Measurements from ENCODE around the gene FAM25G. TPM values are rescaled to one million over a fixed set of nuclear protein-coding genes. Genes with fewer than 3 reads are reported as not detected.
A peak's percentile ranks its signal among the peaks of the same experiment; 100 is the strongest.

Gene FAM25G
- total and polyA plus RNA-seq, 2 of the 8 experiments (the other 6 are each of a cell fraction or from before 2014, with no cell fraction given), result not detected

- Histone ChIP-seq H3K79me1 (ENCODE audit: low read depth, low read length) (no peaks in the 10 kb centered on the region), H2AFZ (ENCODE audit: low read length) (0 out of 2 replicates have a peak overlapping the region, but pooled peaks have one; percentile 47), H3K18ac (ENCODE audit: extremely low read depth, low read length) (no peak overlapping the region), H3K79me2 (ENCODE audit: control insufficient read depth in 1 of 2, insufficient read depth in 2 of 2, low read length in 2 of 2) (no peaks in the 10 kb centered on the region), H2BK20ac (ENCODE audit: low read length) (no peak overlapping the region), H2BK5ac (ENCODE audit: low read depth, low read length) (no peak overlapping the region), H4K91ac (replicated peaks; ENCODE audit: insufficient read length, low read length) (no peak overlapping the region), H3K4me3 (ENCODE audit: extremely low read depth in 1 of 4, insufficient read depth in 2 of 4, low read depth in 3 of 4, low read length in 4 of 4) (no peak overlapping the region), H3K9me3 (ENCODE audit: insufficient read depth in 2 of 2, low read depth in 1 of 2, low read length in 1 of 2) (no peaks in the 10 kb centered on the region), H3K27me3 (replicated peaks in 1 of 4; ENCODE audit: control insufficient read depth in 3 of 4, extremely low read depth in 1 of 4, insufficient read depth in 3 of 4, low read length in 3 of 4) (no peaks in the 10 kb centered on the region), H3K4me1 (replicated peaks in 1 of 4; ENCODE audit: control insufficient read depth in 3 of 4, insufficient read depth in 4 of 4, low read length in 3 of 4) (no peaks in the 10 kb centered on the region), H3K36me3 (ENCODE audit: control insufficient read depth in 2 of 4, insufficient read depth in 4 of 4, low read length in 3 of 4) (no peaks in the 10 kb centered on the region), H3K56ac (replicated peaks; ENCODE audit: insufficient read length, low read depth, low read length) (no peak overlapping the region), H3K23me2 (ENCODE audit: low read depth, low read length) (no peaks in the 10 kb centered on the region), H4K8ac (ENCODE audit: extremely low read depth, insufficient read depth, low read length) (no peak overlapping the region), H4K5ac (ENCODE audit: insufficient read length, low read depth, low read length) (no peak overlapping the region), H3K23ac (ENCODE audit: insufficient read length) (no peak overlapping the region), H2AK5ac (ENCODE audit: low read depth, low read length) (no peak overlapping the region), H2BK12ac (ENCODE audit: low read depth, low read length) (no peak overlapping the region), H2BK15ac (ENCODE audit: low read length) (no peak overlapping the region), H4K20me1 (replicated peaks in 1 of 2; ENCODE audit: control insufficient read depth in 1 of 2, insufficient read depth in 2 of 2, low read length in 2 of 2) (no peaks in the 10 kb centered on the region), H3K4me2 (ENCODE audit: insufficient read depth in 1 of 2, low read depth in 2 of 2, low read length in 2 of 2) (no peak overlapping the region), H3K27ac (ENCODE audit: low read depth, low read length) (no peak overlapping the region), H3K14ac (ENCODE audit: insufficient read length) (no peak overlapping the region), H3K9ac (replicated peaks in 1 of 4; ENCODE audit: extremely low read depth in 1 of 4, low read depth in 3 of 4, low read length in 3 of 4) (no peak overlapping the region), H3K4ac (replicated peaks; ENCODE audit: insufficient read length, low read depth, low read length) (no peak overlapping the region), H2BK120ac (replicated peaks; ENCODE audit: low read depth, low read length) (no peak overlapping the region)
- ChIA-PET CTCF (ENCODE audit: partially characterized antibody) (interaction anchor here (0.9 to 1.9 kb wide), 10 partner anchors 10 to 445 kb away, joined by 3 to 8 read pairs (median 4); no protein-coding TSS in a partner anchor), POLR2A (ENCODE audit: partially characterized antibody) (interaction anchor here (1.2 kb wide), 1 partner anchor 18 kb away, joined by 3 read pairs; no protein-coding TSS in a partner anchor)
- FAIRE-seq, result no peak
- TF ChIP-seq PHF8 (conservative IDR thresholded peaks at IDR 0.05; ENCODE audit: low read depth, low read length) (no peak), RAD21 (IDR thresholded peaks at IDR 0.05 in 1 of 2, conservative IDR thresholded peaks at IDR 0.05 in 1 of 2; ENCODE audit: low read depth in 2 of 2, low read length in 2 of 2) (peak; percentile 57 to 66), HDAC6 (IDR thresholded peaks at IDR 0.05; ENCODE audit: low read depth, low read length) (no peak), POLR2AphosphoS5 (IDR thresholded peaks at IDR 0.05; ENCODE audit: low read depth, low read length) (no peak), YY1 (IDR thresholded peaks at IDR 0.05; ENCODE audit: low read depth, low read length) (0 out of 2 replicates have a peak, but pooled peaks have one; percentile 42), KDM5A (IDR thresholded peaks at IDR 0.05; ENCODE audit: low read length) (no peak), GABPA (IDR thresholded peaks at IDR 0.05; ENCODE audit: borderline replicate concordance, insufficient read depth, low read length) (no peak)
- TF ChIP-seq, protein P1, sequence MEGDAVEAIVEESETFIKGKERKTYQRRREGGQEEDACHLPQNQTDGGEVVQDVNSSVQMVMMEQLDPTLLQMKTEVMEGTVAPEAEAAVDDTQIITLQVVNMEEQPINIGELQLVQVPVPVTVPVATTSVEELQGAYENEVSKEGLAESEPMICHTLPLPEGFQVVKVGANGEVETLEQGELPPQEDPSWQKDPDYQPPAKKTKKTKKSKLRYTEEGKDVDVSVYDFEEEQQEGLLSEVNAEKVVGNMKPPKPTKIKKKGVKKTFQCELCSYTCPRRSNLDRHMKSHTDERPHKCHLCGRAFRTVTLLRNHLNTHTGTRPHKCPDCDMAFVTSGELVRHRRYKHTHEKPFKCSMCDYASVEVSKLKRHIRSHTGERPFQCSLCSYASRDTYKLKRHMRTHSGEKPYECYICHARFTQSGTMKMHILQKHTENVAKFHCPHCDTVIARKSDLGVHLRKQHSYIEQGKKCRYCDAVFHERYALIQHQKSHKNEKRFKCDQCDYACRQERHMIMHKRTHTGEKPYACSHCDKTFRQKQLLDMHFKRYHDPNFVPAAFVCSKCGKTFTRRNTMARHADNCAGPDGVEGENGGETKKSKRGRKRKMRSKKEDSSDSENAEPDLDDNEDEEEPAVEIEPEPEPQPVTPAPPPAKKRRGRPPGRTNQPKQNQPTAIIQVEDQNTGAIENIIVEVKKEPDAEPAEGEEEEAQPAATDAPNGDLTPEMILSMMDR (IDR thresholded peaks at IDR 0.05; ENCODE audit: control extremely low read depth in 1 of 3, insufficient read depth in 1 of 3, low read depth in 1 of 3, low read length in 3 of 3), result peak in 2 of 3 experiments; percentile 7 to 50; a peak in 1 of 4 replicates
- DNase-seq (ENCODE audit: low read depth in 1 of 2, low spot score in 2 of 2), result no peak
- 89% methylated on average over 4 of the region's 4 CpGs; no CpG with 5 or more reads in 1 of the 2 experiments for WGBS, 2 experiments (ENCODE audit: extremely low coverage in 1 of 2, insufficient coverage in 1 of 2, insufficient read length in 1 of 2, insufficient replicate concordance in 2 of 2, low coverage in 1 of 2, low lambda C conversion rate in 2 of 2, missing lambda C conversion rate in 1 of 2)
Measured at GRCh38 chr10:47440207-47440606, 51.3 kb downstream of the FAM25G start.
